Inferior parietal cortex (tissue), 1 donor: ENCODE data around the gene CAMK2D.

Experiments
- DNase-seq: peaks from one replicate; pipeline ENCODE4 v3.0.0-alpha.2; 2016; ENCODE audit errors: extremely low spot score

The CAMK2D gene

DNA sequence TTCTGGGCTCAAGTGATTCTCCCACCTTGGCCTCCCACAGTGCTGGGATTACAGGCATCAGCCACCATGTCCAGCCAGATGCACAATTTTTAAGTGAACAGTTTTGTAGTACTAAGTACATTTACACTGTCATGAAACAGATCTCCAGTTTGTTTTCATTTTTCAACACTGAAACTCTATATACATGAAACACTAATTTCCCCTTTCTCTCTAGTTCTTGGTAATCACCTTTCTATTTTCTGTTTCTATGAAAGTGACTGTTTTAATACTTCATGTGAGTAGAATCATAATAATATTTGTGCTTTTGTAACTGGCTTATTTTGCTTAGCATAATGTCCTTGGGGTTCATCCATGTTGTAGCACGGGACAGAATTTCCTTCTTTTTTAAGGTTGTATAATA, 237.4 kb downstream of the CAMK2D start:
- DNase-seq, result no peak

DNA sequence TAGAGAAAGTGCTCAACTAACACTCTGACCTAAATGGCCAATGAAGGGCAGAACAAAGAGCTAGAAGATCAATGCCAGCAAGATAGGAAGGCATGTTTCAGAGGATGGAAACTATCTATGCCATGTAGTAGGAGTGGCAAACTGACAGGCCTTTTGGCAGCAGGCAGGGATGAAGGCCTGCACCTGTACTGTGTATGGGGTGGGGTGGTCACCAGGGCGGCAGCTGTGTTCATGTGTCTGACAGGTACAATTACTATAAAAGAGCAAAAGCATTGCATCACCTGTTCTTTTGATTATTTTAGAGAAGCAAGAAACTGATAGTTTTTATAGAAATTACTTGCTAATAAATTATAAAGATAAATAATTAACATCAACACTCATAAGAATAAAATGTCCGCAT, 239.1 kb downstream of the CAMK2D start:
- DNase-seq, result no peak

DNA sequence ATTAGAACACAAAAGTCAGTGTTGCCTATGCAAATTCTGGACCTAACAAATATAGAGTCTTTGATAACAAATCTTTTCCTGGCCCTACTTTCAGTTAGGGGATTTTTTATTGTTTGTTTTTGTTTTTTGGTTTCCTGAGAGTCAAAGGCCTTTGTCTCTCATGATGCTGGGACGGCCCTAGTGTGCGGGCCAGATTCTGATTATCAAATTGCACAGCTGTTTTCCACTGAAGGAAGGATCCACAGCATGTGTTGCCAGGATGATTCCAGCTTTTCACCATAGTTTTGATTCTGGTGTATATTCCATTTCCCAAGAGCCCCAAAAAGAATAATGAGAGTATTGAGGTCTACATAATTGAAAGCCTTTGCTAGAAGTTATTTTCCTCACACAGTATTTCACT, 248.2 kb downstream of the CAMK2D start:
- DNase-seq, result no peak

DNA sequence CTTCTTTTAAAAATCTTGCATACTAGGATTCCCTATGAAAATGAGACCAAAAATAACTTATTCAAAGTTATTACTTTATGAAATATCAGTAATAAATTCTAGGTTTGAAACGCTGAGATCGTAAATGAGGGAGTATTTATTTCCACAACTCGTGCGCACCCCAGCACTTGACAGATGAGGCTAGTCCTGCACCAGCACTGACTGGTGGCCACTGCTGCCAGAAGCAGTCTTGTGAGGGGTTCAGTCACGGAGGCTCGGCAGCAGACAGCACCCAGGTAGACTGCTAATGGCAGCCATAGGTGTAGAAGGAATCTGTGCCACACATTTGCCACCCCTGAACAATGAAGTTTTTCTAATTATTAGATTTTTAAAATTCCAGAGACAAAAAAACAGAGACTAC, 248.7 kb downstream of the CAMK2D start:
- no peak for DNase-seq

DNA sequence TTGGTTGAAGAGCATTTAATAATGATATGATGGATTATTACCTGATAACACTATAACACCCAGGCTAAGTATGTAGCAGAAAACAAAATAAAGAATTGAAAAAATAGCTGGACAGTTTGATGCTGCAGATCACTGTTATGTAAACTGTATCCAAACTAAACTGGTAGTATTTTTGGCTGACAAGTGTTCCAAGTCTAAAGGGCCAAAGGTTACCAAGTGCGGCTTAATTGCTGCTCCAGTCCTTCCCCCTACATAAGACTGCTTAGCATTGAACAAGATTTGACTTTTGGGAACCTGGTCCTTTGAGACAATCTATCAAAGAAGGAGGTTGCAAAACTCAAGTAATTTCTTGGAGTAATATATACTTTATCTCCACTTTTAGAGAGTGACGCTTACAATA, 249.6 kb downstream of the CAMK2D start:
- DNase-seq, result no peak

DNA sequence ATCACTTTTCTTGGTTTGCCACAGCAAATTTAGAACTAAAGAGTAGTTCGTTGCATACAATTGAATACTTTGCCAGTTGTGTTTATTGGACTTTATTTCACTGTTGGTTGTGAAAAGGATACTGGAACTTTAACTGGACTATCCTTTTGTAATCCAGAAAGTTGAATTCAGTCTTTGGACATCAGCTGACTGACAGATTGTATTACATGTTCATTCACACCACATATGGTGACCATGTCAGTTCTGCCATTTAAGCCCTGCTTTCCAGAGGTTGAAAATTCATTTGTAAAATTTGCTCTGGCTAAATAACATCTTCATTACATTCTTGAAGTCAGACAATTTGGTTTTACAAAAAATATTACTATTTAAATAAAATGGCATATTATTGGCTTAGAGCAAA, 251.7 kb downstream of the CAMK2D start:
- no peak for DNase-seq

DNA sequence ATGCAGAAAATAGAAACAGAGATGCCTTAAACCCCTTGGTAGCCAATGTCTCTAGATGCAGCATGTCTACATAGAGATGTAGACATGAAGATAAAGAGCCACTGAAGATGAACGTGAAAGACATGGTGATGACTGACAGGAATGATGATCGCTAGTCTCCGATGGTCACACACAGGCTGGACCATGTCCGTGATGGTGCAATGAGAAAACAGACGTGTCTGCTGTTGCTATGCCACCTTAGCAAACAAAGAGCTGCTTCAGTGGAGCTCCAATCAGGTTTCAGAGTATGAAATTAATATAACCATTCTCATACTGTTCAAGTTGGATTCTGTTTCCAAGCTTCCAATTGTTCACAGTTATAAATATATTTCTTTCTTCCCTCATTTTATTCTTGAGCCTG, 256.5 kb downstream of the CAMK2D start:
- no peak for DNase-seq

DNA sequence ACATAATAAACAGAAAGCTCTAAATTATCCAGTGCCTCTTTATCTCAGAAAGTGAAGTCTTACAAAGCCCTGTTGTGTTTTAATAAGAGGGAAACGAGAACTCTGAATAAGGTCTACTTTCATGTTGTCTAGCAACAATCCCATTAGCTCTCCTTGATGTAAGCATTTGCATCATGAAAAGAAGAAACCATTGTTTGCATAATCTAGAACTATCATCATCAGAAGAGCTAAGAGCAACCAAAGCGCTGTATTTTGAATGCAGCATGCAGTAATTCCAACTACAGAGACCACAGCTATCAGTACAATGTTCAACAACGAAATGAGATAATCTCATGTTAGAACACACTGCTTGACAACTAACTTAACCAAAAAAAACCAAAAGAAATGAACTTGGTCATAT, 257.1 kb downstream of the CAMK2D start:
- no peak for DNase-seq

DNA sequence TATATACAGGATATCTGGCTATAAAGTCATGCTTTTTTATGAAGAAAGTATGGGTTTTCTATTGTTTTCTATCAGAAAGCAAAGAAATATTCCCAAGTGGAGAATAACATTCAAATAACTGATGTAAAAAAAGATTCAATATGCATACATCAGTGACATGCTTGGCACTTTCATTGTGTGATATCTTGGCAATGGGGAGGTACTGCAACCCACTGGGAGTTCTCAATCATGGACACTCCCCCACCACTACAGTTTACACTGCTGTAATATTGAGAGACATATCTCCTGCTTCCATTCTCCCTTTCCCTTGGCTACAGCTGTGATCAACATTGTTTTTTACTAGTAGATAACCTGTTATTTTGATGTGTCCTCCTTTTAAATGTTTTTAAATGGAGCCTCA, 257.8 kb downstream of the CAMK2D start:
- DNase-seq, result no peak

DNA sequence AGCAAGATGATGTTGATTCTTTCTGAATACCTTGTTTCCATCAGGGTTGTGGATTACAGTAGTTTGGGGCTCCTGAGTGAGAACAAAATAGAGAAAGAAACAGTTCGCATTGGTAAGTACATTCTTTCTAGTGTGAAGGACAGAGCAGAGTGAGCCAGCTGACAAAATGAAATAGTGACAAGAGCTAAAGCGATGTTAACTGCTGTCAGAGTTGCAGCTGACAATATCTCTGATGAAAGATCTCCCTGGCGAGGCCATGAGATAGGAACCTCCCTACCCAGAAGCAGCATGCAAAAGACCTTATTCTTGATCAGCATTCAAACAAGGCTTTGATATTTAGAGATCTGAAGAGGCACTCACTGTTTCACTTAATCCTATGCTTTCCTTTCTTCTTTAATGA, 258.6 kb downstream of the CAMK2D start:
- no peak for DNase-seq

DNA sequence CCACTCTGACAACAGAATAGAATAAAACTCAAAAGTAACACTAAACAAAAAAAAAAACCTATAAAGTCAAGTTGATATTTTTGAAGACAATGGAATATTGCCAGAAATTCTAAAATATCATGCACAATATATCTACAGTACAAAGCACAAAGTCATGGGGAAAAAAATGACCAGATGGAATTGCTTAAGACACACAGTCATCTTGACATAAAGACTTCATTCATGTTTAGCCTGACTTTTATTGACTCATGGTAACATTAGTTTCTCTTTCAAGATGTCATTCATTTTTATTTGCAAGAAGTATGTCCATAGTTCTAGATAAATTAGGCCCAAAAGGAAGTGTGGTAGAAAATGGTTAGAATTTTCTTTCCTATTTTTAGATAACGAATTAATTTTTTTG, 259.1 kb downstream of the CAMK2D start:
- DNase-seq, result no peak

DNA sequence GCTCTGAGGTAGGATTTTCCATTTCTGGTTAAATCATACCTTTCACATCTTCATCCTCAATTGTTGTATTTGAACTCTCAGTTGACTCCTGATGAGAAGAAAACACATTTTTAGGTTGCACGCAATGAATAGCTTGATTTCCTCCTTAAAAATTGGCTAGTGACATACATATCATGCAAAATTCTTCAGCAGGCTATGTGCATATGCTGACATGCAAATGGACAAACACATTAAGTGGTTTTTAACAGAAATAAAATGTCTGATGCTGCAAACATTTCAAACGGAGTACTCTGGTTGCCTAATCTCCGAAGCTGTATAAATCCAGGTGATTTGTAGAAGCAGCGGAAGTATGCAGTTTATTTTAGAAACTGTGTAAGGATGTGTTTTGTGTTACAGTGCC, 261.1 kb downstream of the CAMK2D start:
- no peak for DNase-seq

DNA sequence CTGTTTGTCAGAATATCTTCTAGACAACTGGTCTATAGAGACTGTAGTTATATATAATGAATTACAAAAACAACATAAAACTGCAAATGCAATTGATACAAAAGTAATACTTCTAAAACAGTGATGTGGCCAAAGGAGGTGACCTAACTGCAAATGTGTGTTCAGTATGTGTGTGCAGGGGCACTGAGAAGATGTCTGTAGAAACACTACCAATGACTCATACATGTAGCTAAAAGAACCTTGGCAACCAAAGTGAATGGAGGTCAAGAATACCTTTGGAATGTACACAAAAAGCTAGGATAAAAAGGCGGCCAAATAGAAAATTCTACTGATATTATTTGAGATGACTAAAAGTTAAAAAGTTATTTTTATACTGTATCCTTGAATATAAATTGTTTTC, 261.8 kb downstream of the CAMK2D start:
- no peak for DNase-seq

DNA sequence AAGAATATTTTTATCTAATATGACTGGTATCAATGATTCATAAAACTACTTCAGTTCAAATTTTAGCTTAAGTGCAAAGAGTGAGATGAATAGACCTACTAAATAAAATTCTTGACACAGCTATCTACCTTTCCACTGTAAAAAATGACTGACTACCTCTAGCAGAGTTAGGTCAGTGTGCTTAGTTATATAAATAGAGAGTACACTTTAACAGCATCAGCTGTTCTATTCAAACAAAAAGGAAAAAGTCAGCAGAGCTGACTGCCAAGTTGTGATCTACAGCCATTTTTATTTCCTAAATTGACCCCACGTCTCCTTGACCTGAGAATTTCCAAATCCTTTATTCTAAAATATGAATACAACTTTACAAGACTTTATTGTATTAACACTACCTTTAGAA, 262.4 kb downstream of the CAMK2D start:
- DNase-seq, result no peak

DNA sequence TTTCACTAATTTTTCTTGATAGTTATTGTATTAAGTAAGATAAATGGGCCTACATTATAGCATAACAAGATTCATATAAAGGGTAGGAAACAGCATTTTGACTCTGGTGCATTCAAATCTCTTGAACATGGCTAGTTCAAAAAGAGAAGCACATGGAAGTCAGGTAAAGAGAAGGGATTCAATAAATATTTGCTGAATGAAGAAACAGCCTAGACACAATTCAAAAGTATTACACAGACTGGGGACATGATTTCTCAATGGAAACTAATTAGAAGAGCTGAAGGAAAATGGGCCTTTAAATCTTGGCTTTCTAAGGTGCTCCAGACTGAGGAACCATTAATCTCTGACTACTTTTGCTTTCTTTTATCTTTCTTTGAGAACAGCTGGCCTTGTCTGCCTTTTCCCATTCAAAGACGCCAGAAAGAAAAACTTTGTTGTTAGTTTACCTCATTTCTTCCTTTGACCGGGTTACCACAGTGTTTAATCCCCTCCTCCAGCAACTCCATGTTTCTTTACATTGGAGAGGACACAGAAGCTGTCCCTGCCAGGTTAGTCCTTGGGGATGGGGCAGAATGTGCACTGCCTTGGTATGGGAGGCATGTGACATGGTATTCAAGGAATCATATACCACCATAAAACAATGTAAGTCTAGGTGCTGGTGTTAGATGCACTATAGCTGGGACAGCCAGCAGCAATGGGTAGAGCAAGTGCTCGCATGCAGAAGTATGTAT, 264.2 kb downstream of the CAMK2D start:
- DNase-seq, result no peak

DNA sequence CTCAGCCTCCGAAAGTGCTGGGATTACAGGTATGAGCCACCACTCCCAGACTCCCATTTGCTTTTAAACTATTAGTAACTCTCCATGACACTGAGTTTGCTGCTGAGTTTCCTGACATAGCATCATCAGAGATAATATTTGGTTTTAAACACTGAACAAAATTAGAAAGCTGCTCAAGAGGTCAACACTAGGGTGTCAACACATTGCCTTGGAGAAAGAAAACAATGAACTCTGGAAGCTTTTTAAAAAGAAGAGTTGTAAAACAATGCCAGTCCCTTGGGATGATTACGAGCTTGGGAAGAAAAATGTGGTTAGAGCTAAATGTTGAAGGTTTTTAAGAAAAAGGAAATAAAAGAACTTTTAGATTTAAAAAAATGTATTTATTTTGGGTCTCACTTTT, 264.8 kb downstream of the CAMK2D start:
- no peak for DNase-seq

DNA sequence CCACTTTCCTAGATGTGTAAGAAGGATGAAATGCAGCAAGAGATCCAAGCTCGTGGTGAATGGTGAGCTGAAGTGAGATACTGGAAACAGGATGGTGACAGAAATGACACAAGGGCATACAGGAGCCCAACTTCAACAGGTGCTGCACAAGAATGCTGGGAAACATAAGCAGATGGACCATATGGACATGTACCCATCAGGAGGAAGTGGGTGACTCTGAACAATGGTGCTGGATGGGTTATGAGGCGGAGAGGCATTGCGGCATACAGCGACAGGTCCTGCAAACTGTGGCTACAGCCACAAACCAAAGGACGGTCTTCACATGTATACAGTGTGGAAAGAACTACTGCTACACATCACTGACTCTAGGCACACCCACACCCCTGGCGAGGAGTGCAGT, 265.7 kb downstream of the CAMK2D start:
- no peak for DNase-seq

DNA sequence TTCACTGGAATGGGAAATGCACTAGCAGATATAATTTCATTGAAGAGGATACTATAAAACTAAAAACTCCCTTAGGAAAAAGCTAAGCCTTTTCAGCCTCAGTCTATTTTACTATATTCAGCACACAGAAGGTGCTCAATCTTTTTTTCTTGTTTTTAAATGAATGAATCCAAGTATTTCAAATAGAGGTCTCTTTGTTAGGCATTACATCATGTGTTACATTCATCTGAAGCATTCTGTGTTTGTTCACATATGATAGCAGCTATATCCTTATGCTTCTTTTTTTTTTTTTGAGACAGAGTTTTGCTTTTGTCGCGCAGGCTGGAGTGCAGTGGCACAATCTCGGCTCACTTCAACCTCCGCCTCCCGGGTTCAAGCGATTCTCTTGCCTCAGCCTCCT, 278.4 kb downstream of the CAMK2D start:
- DNase-seq, result peak; percentile 30

DNA sequence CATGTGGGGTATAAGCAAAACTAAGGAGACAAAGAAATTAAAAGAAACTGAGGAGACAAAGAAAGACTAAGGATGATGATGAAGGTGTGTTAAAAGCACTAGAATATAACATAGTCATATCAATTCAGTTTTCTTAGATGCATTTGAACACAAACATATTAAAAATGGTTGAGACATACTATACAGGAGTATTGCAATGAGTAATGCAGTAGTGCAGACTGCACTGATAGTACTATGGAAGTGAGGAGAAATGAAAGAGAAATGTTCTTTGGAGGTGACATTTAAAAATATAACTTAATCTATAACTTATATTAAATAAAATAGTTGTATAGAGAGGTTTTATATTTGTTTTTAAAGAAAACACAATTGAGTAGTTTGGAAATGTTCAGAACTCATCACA, 279.2 kb downstream of the CAMK2D start:
- DNase-seq, result no peak

DNA sequence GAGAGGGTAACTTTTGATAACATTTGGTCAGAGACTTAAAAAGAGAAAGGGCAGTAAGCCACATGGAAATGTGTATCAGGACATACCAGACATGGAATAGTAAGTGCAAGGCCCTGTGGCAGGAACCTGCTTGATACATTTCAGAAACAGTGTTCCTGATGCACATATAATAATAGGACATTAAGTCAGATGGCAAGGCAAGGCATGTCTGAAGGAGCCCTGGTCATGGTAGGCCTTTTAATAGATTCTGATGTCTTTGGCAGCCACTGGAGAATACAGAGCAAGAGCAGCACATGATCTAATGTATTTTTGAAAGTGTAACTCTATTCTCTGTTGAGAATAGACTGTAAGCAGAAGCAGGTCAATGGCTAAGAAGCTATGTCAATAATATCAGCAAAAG, 279.7 kb downstream of the CAMK2D start:
- no peak for DNase-seq

DNA sequence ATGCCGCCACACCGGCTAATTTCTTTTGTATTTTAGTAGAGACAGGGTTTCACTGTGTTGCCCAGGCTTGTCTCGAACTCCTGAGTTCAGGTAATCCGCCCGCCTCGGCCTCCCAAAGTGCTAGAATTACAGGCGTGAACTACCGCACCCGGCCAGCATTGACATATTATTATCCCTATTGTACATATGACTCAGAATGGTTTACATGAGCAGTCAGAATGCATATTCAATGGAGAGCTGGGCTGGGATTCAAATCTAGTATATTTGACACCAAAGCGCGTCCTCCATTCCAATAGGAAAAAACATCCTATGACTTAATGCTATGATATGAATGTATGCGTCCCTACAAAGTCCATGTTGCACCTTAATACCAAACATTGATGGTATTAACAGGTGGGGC, 281.4 kb downstream of the CAMK2D start:
- no peak for DNase-seq

DNA sequence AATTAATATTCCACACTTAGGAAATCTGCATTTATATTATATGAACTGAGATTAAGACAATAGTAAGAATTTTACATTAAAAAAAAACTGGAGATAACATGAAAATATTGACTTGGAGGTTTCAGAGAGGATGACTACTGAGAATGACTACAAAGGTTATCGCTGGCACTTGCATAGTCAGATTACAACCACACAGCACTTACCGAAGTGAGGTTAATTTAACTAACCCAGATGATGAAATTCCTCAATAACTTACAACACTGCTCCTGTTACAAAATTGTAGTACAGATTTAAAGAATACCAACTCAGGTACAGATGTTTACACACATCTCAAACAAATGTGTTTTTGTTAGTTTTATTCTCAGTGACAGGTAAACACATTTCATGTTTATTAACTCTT, 283.5 kb downstream of the CAMK2D start:
- DNase-seq, result no peak

DNA sequence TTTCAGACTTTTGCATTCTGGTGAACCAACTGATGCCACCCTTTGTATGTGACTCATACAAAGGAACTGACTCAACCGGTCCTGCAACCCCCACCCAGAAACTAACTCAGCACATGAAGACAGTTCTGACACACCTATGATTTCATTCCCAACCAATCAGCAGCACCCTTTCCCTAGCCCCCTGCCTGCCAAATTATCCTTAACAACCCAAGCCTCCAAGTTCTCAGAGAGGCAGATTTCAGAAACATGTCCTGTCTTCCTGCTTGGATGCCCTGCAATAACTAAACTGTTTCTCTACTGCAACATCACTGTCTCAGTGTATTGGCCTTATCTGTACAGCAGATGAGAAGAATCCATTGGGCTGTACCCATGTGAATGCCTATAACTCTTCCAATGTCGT, 284.7 kb downstream of the CAMK2D start:
- no peak for DNase-seq

DNA sequence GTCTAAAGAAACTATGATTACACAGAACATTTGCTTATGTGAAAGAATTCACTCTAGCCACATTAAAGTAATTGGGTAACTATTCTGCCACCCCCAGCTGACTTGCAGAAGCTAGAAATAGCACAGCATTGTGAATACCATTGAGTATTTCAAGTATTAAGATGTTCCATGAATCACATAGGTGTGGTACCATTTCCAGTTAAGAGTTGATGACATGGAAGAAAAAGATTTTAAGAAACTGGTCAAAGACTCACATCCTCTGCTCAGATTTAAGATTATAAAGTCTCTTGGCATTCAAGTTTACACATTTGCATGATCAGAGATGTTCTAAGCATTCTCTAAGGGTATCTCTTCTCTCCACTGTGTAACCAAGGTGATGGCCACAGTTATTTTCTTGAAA, 287.5 kb downstream of the CAMK2D start:
- no peak for DNase-seq
